SK-N-SH (cell line): ENCODE data around the gene TDO2.

Experiments used
- POLR2AphosphoS5 ChIP-seq: IDR thresholded peaks from 2 replicates; pipeline ENCODE4 v1.6.1; 2012; ENCODE audit warnings: low read depth, low read length
- SIN3A ChIP-seq: IDR thresholded peaks from 2 replicates; pipeline ENCODE4 v1.6.1; 2012; ENCODE audit warnings: low read depth, mild to moderate bottlenecking, low read length, moderate library complexity, borderline replicate concordance
- TAF1 ChIP-seq: IDR thresholded peaks from 2 replicates; pipeline ENCODE4 v1.6.1; 2012; ENCODE audit warnings: low read depth, mild to moderate bottlenecking, low read length, moderate library complexity, borderline replicate concordance
- TF ChIP-seq, protein P1 (sequence below): fragments of 200-600 bp; sonication (generic); IDR thresholded peaks from 2 replicates; pipeline ENCODE4 v1.6.1; 2017; ENCODE audit warnings: antibody characterized with exemption, mild to moderate bottlenecking, moderate library complexity
- TF ChIP-seq, protein P2 (sequence below): IDR thresholded peaks from 2 replicates; pipeline ENCODE4 v1.4.0; 2012; ENCODE audit warnings: low read depth
- TF ChIP-seq, protein P3 (sequence below): IDR thresholded peaks from 2 replicates; pipeline ENCODE4 v1.4.0; 2012; ENCODE audit warnings: low read depth, borderline replicate concordance
- TF ChIP-seq, protein P4 (sequence below): IDR thresholded peaks from 2 replicates; pipeline ENCODE4 v1.6.1; 2012; ENCODE audit warnings: mild to moderate bottlenecking, low read depth, low read length, moderate library complexity

DNA sequence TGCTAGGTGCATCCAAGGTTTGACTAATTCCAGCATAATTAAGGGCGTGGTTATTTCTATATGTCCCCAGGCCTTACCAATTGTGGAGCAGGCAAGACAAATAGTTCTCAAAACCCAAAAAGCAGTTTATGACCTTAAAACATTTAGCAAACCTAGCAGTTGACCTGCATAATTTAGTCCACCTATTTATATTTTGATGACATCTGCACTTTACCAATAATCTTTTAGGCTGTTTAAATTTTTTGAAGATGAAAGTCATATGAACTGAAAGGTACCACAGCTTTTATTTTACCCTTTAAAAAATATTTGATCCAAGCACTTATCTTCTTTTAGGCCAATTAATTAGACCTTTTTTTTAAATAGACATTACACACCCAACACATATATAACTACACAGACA, 27.6 kb upstream of the TDO2 start:
- TF ChIP-seq, protein P1, sequence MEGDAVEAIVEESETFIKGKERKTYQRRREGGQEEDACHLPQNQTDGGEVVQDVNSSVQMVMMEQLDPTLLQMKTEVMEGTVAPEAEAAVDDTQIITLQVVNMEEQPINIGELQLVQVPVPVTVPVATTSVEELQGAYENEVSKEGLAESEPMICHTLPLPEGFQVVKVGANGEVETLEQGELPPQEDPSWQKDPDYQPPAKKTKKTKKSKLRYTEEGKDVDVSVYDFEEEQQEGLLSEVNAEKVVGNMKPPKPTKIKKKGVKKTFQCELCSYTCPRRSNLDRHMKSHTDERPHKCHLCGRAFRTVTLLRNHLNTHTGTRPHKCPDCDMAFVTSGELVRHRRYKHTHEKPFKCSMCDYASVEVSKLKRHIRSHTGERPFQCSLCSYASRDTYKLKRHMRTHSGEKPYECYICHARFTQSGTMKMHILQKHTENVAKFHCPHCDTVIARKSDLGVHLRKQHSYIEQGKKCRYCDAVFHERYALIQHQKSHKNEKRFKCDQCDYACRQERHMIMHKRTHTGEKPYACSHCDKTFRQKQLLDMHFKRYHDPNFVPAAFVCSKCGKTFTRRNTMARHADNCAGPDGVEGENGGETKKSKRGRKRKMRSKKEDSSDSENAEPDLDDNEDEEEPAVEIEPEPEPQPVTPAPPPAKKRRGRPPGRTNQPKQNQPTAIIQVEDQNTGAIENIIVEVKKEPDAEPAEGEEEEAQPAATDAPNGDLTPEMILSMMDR = no peak
- TF ChIP-seq SIN3A (no peak), TAF1 (no peak), POLR2AphosphoS5 (no peak)
- TF ChIP-seq, protein P2, sequence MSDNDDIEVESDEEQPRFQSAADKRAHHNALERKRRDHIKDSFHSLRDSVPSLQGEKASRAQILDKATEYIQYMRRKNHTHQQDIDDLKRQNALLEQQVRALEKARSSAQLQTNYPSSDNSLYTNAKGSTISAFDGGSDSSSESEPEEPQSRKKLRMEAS = no peak
- TF ChIP-seq, protein P3, sequence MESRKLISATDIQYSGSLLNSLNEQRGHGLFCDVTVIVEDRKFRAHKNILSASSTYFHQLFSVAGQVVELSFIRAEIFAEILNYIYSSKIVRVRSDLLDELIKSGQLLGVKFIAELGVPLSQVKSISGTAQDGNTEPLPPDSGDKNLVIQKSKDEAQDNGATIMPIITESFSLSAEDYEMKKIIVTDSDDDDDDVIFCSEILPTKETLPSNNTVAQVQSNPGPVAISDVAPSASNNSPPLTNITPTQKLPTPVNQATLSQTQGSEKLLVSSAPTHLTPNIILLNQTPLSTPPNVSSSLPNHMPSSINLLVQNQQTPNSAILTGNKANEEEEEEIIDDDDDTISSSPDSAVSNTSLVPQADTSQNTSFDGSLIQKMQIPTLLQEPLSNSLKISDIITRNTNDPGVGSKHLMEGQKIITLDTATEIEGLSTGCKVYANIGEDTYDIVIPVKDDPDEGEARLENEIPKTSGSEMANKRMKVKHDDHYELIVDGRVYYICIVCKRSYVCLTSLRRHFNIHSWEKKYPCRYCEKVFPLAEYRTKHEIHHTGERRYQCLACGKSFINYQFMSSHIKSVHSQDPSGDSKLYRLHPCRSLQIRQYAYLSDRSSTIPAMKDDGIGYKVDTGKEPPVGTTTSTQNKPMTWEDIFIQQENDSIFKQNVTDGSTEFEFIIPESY = no peak
- TF ChIP-seq, protein P4, sequence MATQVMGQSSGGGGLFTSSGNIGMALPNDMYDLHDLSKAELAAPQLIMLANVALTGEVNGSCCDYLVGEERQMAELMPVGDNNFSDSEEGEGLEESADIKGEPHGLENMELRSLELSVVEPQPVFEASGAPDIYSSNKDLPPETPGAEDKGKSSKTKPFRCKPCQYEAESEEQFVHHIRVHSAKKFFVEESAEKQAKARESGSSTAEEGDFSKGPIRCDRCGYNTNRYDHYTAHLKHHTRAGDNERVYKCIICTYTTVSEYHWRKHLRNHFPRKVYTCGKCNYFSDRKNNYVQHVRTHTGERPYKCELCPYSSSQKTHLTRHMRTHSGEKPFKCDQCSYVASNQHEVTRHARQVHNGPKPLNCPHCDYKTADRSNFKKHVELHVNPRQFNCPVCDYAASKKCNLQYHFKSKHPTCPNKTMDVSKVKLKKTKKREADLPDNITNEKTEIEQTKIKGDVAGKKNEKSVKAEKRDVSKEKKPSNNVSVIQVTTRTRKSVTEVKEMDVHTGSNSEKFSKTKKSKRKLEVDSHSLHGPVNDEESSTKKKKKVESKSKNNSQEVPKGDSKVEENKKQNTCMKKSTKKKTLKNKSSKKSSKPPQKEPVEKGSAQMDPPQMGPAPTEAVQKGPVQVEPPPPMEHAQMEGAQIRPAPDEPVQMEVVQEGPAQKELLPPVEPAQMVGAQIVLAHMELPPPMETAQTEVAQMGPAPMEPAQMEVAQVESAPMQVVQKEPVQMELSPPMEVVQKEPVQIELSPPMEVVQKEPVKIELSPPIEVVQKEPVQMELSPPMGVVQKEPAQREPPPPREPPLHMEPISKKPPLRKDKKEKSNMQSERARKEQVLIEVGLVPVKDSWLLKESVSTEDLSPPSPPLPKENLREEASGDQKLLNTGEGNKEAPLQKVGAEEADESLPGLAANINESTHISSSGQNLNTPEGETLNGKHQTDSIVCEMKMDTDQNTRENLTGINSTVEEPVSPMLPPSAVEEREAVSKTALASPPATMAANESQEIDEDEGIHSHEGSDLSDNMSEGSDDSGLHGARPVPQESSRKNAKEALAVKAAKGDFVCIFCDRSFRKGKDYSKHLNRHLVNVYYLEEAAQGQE = no peak
